OCI-LY1 (cell line): ENCODE measurements around the gene LRRC70.

ENCODE experiments used
- H2AFZ ChIP-seq: fragments of 200-600 bp; sonication (generic), shearing (Covaris generic); 2 replicates; pipeline ENCODE4 v1.6.0; 2014; ENCODE audit warnings: antibody characterized with exemption, mild to moderate bottlenecking, low read length
- H3F3A ChIP-seq: fragments of 200-600 bp; sonication (generic), shearing (Covaris generic); 2 replicates; pipeline ENCODE4 v1.6.0; 2014; ENCODE audit warnings: mild to moderate bottlenecking, antibody characterized with exemption, low read length, moderate library complexity; ENCODE audit not compliant: insufficient read depth
- H3K27ac ChIP-seq: fragments of 200-600 bp; sonication (generic); 2 replicates; pipeline ENCODE4 v1.5.1; 2014; ENCODE audit warnings: low read length, mixed run types, mild to moderate bottlenecking, low read depth; ENCODE audit not compliant: poor library complexity, severe bottlenecking
- H3K27me3 ChIP-seq: fragments of 200-600 bp; sonication (generic); 2 replicates; pipeline ENCODE4 v1.6.0; 2014; ENCODE audit warnings: antibody characterized with exemption, mild to moderate bottlenecking, low read length, moderate library complexity; ENCODE audit not compliant: insufficient read depth
- H3K36me3 ChIP-seq: fragments of 200-600 bp; sonication (generic); 2 replicates; pipeline ENCODE4 v1.6.1; 2014; ENCODE audit warnings: mild to moderate bottlenecking, antibody characterized with exemption, low read length, moderate library complexity, mixed read lengths; ENCODE audit not compliant: insufficient read depth
- H3K4me1 ChIP-seq: fragments of 200-600 bp; sonication (generic); 2 replicates; pipeline ENCODE4 v1.5.1; 2014; ENCODE audit warnings: mild to moderate bottlenecking, low read length, moderate library complexity; ENCODE audit not compliant: insufficient read depth, severe bottlenecking
- H3K4me2 ChIP-seq: fragments of 200-600 bp; sonication (generic), shearing (Covaris generic); 2 replicates; pipeline ENCODE4 v1.6.1; 2014; ENCODE audit warnings: low read length
- H3K4me3 ChIP-seq: fragments of 200-600 bp; sonication (generic); 2 replicates; pipeline ENCODE4 v1.5.1; 2014; ENCODE audit warnings: low read length, low read depth, mild to moderate bottlenecking, mixed read lengths; ENCODE audit not compliant: poor library complexity, severe bottlenecking
- H3K79me2 ChIP-seq: fragments of 200-600 bp; shearing (Covaris generic); 2 replicates; pipeline ENCODE4 v1.6.1; 2016; ENCODE audit warnings: mixed run types, low read length, mixed read lengths; ENCODE audit not compliant: insufficient read depth
- H3K9ac ChIP-seq: fragments of 200-600 bp; sonication (generic), shearing (Covaris generic); 2 replicates; pipeline ENCODE4 v1.6.1; 2014; ENCODE audit warnings: mild to moderate bottlenecking, low read length, mixed read lengths
- H3K9me2 ChIP-seq: fragments of 200-600 bp; sonication (generic), shearing (Covaris generic); 2 replicates; pipeline ENCODE4 v1.6.1; 2014; ENCODE audit warnings: low read depth, mild to moderate bottlenecking, low read length, mixed read lengths
- H3K9me3 ChIP-seq: fragments of 200-600 bp; shearing (Covaris generic); 2 replicates; pipeline ENCODE4 v1.6.1; 2014; ENCODE audit warnings: low read length, mixed read lengths
- H4K20me1 ChIP-seq: fragments of 200-600 bp; sonication (generic), shearing (Covaris generic); 2 replicates; pipeline ENCODE4 v1.6.0; 2016; ENCODE audit warnings: mild to moderate bottlenecking, low read length; ENCODE audit not compliant: insufficient read depth
- EZH2 ChIP-seq: fragments of 200-600 bp; sonication (generic), shearing (Covaris generic); IDR thresholded peaks from 2 replicates; pipeline ENCODE4 v1.8.0; 2017; ENCODE audit warnings: borderline replicate concordance, mixed run types, mild to moderate bottlenecking, antibody characterized with exemption, low read length, moderate library complexity, mixed read lengths
- TF ChIP-seq, protein P1 (sequence below): fragments of 200-600 bp; sonication (generic), shearing (Covaris generic); IDR thresholded peaks from 2 replicates; pipeline ENCODE4 v1.5.1; 2017; ENCODE audit warnings: mild to moderate bottlenecking, antibody characterized with exemption, low read length, moderate library complexity, mixed read lengths

LRRC70 gene

DNA sequence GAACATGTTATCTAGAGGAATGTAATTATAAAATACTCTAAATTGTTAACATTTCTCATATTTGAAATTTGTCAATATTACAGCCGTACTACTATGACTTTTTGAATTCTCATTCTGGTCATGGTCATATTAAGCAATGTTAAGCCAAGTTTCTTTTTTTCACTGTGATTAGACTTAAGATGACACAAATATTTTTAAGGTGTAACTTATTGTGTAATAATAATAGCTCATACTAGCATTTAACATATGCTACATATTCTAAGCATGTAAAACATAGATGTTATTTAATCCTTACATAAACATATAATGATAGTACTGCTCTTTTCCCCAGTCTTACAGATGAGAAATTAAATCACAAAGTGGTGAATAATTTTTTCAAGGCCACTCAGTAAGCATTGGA is 35.9 kb upstream of the LRRC70 start:
- Histone ChIP-seq H3K27ac (no peak overlapping the region), H3K4me2 (no peak overlapping the region), H2AFZ (no peak overlapping the region), H3K27me3 (no peaks in the 10 kb centered on the region), H3K9me2 (no peaks in the 10 kb centered on the region), H3K9me3 (no peaks in the 10 kb centered on the region), H3K9ac (no peak overlapping the region), H3K4me1 (no peaks in the 10 kb centered on the region), H3K4me3 (no peak overlapping the region), H3K36me3 (peaks cover 20% of the 10 kb centered on the region), H4K20me1 (no peaks in the 10 kb centered on the region), H3K79me2 (no peaks in the 10 kb centered on the region), H3F3A (no peaks in the 10 kb centered on the region)
- TF ChIP-seq EZH2 = no peak
- TF ChIP-seq, protein P1, sequence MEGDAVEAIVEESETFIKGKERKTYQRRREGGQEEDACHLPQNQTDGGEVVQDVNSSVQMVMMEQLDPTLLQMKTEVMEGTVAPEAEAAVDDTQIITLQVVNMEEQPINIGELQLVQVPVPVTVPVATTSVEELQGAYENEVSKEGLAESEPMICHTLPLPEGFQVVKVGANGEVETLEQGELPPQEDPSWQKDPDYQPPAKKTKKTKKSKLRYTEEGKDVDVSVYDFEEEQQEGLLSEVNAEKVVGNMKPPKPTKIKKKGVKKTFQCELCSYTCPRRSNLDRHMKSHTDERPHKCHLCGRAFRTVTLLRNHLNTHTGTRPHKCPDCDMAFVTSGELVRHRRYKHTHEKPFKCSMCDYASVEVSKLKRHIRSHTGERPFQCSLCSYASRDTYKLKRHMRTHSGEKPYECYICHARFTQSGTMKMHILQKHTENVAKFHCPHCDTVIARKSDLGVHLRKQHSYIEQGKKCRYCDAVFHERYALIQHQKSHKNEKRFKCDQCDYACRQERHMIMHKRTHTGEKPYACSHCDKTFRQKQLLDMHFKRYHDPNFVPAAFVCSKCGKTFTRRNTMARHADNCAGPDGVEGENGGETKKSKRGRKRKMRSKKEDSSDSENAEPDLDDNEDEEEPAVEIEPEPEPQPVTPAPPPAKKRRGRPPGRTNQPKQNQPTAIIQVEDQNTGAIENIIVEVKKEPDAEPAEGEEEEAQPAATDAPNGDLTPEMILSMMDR = no peak

DNA sequence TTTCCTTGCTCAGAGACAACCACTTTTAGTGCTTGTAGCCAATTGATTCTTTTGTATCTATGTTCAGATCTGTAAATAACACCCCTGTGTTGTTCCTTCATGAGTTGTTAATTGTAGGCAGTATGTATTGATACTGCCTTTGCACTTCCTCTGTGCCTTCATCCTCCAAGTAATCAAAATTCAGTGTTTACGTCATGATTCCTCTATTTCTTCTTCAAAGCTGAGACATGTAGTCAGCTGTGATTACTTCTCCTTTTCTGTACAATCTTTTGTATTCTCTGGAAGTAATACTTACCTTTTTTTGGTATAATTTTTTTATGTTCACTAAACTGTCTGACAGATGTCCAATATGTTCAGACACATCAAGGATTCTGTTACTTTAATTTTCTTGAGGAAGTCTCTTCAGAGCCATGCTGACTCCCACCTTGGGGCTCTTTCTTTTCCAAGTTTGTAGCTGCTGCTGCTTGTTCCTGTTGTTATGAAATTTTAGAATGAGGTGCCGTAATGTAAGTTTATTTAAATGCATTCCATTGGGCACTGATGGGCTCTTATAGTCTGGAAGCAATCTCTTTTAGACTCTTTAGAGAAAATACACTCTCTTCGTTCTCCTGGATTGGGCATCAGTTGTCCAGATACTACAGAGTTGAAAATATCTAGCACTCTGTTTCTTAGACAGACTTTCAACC is 30.5 kb upstream of the LRRC70 start:
- Histone ChIP-seq H3K27ac (no peak overlapping the region), H4K20me1 (no peaks in the 10 kb centered on the region), H3K9ac (no peak overlapping the region), H3K36me3 (peaks cover 8% of the 10 kb centered on the region; the same call in 1 of the 2 replicates), H3K9me3 (no peaks in the 10 kb centered on the region), H3K4me1 (no peaks in the 10 kb centered on the region), H3K9me2 (no peaks in the 10 kb centered on the region), H3K79me2 (no peaks in the 10 kb centered on the region), H3F3A (no peaks in the 10 kb centered on the region), H3K4me2 (no peak overlapping the region), H3K4me3 (no peak overlapping the region), H3K27me3 (no peaks in the 10 kb centered on the region), H2AFZ (no peak overlapping the region)
- TF ChIP-seq, protein P1 = no peak
- TF ChIP-seq EZH2 = no peak

DNA sequence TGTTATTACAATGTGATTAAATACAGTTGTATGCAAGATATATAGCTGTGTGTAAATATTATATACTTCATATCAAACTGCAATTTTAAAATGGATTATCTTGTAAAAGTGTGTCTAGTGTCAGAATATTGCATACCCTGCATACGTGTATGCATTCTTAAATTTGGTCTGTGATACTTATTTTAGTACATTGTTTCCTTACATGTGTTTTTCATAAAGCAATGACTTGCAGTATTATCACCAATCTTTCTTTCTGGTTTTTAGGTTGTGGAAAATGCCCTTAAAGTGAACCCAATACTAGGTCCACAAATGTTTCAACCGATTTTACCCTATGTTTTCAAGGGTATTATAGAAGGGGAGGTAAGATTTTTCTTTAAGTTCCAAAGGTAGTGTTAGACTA is 28.5 kb upstream of the LRRC70 start:
- Histone ChIP-seq H3K79me2 (no peaks in the 10 kb centered on the region), H4K20me1 (no peaks in the 10 kb centered on the region), H3K27ac (no peak overlapping the region), H3K4me1 (no peaks in the 10 kb centered on the region), H3F3A (no peaks in the 10 kb centered on the region), H3K36me3 (peaks cover 21% of the 10 kb centered on the region; the same call in 1 of the 2 replicates), H3K9ac (no peak overlapping the region), H3K9me3 (no peaks in the 10 kb centered on the region), H3K4me2 (no peak overlapping the region), H2AFZ (no peak overlapping the region), H3K9me2 (no peaks in the 10 kb centered on the region), H3K4me3 (no peak overlapping the region), H3K27me3 (no peaks in the 10 kb centered on the region)
- TF ChIP-seq, protein P1 = no peak
- no peak for TF ChIP-seq EZH2
